ENCODE measurements around the gene CDK4.
A peak's percentile ranks its signal among the peaks of the same experiment; 100 is the strongest.

CDK4 gene

DNA sequence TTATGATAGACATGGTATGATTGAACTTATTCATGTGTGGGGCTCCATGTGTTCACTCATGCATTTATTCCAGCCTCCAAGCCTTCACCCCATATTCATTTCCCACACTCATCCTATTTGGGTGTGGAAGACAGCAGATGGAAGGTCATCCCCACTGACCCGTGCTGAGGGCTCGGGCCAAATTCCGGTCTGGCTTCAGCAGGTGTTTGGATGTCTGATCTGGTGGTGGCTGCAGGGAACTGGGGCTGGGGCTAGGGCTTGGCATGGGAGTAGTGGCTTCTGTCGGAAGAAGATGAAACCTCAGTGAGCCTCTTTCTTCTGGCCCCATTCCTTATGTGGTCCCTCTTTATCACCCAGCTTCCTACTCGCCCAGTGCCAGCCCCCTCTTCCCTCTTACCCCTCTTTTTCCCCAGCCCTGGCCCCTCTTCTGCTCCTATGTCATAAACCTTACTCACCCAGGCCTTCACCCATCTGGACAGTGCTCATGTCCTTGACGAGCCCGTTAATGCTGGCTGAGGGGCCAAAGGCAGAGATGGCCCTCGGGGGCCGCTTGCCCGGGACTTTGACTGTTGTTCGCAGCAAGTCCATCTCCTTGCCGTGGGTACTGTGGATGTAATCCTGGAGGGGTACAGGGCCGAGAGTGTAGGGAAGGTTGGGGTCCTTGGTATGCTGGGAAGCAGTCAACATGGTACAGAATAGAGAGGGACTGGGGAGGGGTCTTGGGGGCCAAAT, 21.6 kb downstream of the CDK4 start:
- no peak overlapping the region for H3K56ac ChIP-seq (ENCODE audit: low read length)
- H3K27ac ChIP-seq (ENCODE audit: low read depth, low read length), result no peak overlapping the region
- H3K9ac ChIP-seq (ENCODE audit: low read length), result no peak overlapping the region
- H3K79me1 ChIP-seq (ENCODE audit: low read length), result no peaks in the 10 kb centered on the region
- H3K79me2 ChIP-seq (ENCODE audit: control insufficient read depth, insufficient read depth, low read length), result no peaks in the 10 kb centered on the region
- H3K27me3 ChIP-seq (ENCODE audit: insufficient read depth, low read length, poor library complexity), result peaks cover 48% of the 10 kb centered on the region
- no peak overlapping the region for H4K5ac ChIP-seq (ENCODE audit: low read length)
- H2AK5ac ChIP-seq (ENCODE audit: low read length), result no peak overlapping the region
- no peak overlapping the region for H2BK120ac ChIP-seq (ENCODE audit: low read depth, low read length)
- no peaks in the 10 kb centered on the region for H3K36me3 ChIP-seq (ENCODE audit: control insufficient read depth, insufficient read depth, low read length)
- WGBS (ENCODE audit: extremely low coverage, insufficient coverage, low lambda C conversion rate), result no CpG with 5 or more reads among the region's 13 CpGs
- H2BK5ac ChIP-seq (ENCODE audit: low read length), result no peak overlapping the region
- no peak overlapping the region for H3K4me2 ChIP-seq (ENCODE audit: low read length)
- H3K4me1 ChIP-seq (ENCODE audit: control insufficient read depth, low read depth, low read length), result no peaks in the 10 kb centered on the region
- H3K23ac ChIP-seq (ENCODE audit: low read length), result no peak overlapping the region
- H4K8ac ChIP-seq (ENCODE audit: low read depth, low read length), result no peak overlapping the region
- no peak overlapping the region for H3K18ac ChIP-seq (ENCODE audit: low read length)
- no peak overlapping the region for H3K4ac ChIP-seq (ENCODE audit: low read depth, low read length)
- H3K4me3 ChIP-seq (ENCODE audit: low read length), result no peak overlapping the region
- no peak overlapping the region for H2BK15ac ChIP-seq (replicated peaks; ENCODE audit: low read depth)
- DNase-seq, result no peak

- Histone ChIP-seq H3K36me3 (ENCODE audit: control insufficient read depth, insufficient read depth, low read length) (no peaks in the 10 kb centered on the region), H3K79me2 (ENCODE audit: control insufficient read depth, insufficient read depth, low read length) (no peaks in the 10 kb centered on the region), H3K4me2 (ENCODE audit: low read length) (no peak overlapping the region), H4K5ac (ENCODE audit: low read length) (no peak overlapping the region), H3K27me3 (ENCODE audit: insufficient read depth, low read length, poor library complexity) (peaks cover 41% of the 10 kb centered on the region), H3K79me1 (ENCODE audit: low read length) (no peaks in the 10 kb centered on the region), H2AK5ac (ENCODE audit: low read length) (no peak overlapping the region), H3K9ac (ENCODE audit: low read length) (no peak overlapping the region), H3K4me1 (ENCODE audit: control insufficient read depth, low read depth, low read length) (no peaks in the 10 kb centered on the region), H4K8ac (ENCODE audit: low read depth, low read length) (no peak overlapping the region), H3K56ac (ENCODE audit: low read length) (no peak overlapping the region), H3K4ac (ENCODE audit: low read depth, low read length) (no peak overlapping the region), H2BK5ac (ENCODE audit: low read length) (no peak overlapping the region), H3K18ac (ENCODE audit: low read length) (no peak overlapping the region), H3K23ac (ENCODE audit: low read length) (no peak overlapping the region), H3K4me3 (ENCODE audit: low read length) (no peak overlapping the region), H3K27ac (ENCODE audit: low read depth, low read length) (no peak overlapping the region), H2BK120ac (ENCODE audit: low read depth, low read length) (no peak overlapping the region), H2BK15ac (replicated peaks; ENCODE audit: low read depth) (no peak overlapping the region)
- DNase-seq, result no peak
- no CpG with 5 or more reads among the region's 5 CpGs for WGBS (ENCODE audit: extremely low coverage, insufficient coverage, low lambda C conversion rate)
Measured at GRCh38 chr12:57729321-57729844, 22.7 kb downstream of the CDK4 start.

DNA sequence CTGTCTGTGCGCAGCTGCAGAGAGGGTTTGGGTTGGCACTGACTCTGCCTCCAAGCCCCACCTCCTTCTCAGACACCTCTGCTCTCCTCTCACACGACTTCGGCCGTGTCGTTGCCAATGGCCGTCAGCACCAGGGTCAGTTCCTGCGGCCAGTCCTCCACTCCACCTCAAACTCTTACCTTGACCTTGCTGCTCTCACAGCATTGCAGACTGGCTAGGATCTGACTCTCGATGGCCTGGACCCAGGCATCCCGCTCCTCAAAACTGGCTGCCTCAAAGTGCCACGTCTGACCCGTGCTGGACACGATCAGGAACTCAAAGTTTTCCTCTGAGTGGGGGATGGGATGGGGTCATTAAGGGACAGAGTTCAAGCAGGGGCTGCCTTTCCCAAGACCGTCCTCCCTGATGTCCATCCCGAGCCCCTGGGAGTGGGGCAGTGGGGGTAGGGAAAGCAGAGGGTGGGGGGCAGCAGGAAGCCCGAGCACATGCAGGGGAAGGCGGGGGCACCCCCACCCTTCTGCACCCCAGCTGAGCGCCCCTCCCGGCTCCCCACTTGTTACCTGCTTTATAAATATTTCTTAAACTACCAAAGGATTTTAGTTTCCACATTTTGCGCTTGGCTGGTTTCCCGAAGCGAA, 24.2 kb downstream of the CDK4 start:
- Histone ChIP-seq H2BK120ac (ENCODE audit: low read depth, low read length) (no peak overlapping the region), H2AK5ac (ENCODE audit: low read length) (no peak overlapping the region), H3K18ac (ENCODE audit: low read length) (no peak overlapping the region), H3K36me3 (ENCODE audit: control insufficient read depth, insufficient read depth, low read length) (no peaks in the 10 kb centered on the region), H3K4ac (ENCODE audit: low read depth, low read length) (no peak overlapping the region), H2BK5ac (ENCODE audit: low read length) (no peak overlapping the region), H3K4me2 (ENCODE audit: low read length) (no peak overlapping the region), H4K5ac (ENCODE audit: low read length) (no peak overlapping the region), H4K8ac (ENCODE audit: low read depth, low read length) (no peak overlapping the region), H3K4me1 (ENCODE audit: control insufficient read depth, low read depth, low read length) (no peaks in the 10 kb centered on the region), H2BK15ac (replicated peaks; ENCODE audit: low read depth) (no peak overlapping the region), H3K79me1 (ENCODE audit: low read length) (no peaks in the 10 kb centered on the region), H3K27ac (ENCODE audit: low read depth, low read length) (no peak overlapping the region), H3K79me2 (ENCODE audit: control insufficient read depth, insufficient read depth, low read length) (no peaks in the 10 kb centered on the region), H3K4me3 (ENCODE audit: low read length) (no peak overlapping the region), H3K27me3 (ENCODE audit: insufficient read depth, low read length, poor library complexity) (peaks cover 31% of the 10 kb centered on the region), H3K23ac (ENCODE audit: low read length) (no peak overlapping the region), H3K9ac (ENCODE audit: low read length) (no peak overlapping the region), H3K56ac (ENCODE audit: low read length) (no peak overlapping the region)
- peak; percentile 77 for DNase-seq
- no CpG with 5 or more reads among the region's 21 CpGs for whole genome bisulfite sequencing (ENCODE audit: extremely low coverage, insufficient coverage, low lambda C conversion rate)

DNA sequence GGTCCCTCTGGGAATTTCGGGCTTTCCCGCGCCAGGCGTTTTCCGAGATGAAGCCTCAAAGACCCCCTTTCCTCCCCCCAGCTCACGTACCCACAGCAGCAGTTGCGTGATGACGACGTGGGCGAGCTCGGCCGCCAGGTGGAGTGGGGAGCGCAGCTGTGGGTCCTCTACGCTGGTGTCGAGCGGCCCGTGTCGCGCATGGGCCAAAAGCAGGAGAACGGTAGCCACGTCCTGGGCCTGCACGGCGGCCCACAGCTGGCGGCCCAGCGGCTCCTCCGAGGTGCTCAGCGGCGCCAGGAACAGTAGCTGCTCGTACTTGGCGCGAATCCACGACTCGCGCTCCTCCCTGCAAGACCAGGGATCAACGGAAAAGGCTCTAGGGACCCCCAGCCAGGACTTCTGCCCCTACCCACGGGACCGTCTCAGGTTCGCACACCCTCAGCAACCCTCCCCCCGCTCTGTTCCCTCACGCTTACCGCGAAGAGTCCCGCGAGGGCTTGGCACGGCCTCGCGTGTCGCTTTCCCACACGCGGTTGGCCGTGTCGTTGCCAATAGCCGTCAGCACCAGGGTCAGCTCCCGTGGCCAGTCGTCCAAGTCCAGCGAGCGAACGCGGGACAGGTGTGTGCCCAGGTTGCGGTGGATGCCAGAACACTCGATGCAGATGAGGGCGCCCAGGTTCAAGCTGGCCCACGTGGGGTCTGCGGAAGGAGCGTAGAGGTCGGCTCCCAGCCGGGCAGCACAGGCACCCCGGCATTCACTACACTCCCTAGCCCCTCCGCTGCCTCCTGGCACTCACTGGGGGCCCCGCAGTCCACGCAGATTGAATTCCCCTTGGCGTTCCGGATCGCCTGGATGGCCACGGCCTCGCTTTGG, 25.0 kb downstream of the CDK4 start:
- H3K18ac ChIP-seq (ENCODE audit: low read length), result no peak overlapping the region

DNA sequence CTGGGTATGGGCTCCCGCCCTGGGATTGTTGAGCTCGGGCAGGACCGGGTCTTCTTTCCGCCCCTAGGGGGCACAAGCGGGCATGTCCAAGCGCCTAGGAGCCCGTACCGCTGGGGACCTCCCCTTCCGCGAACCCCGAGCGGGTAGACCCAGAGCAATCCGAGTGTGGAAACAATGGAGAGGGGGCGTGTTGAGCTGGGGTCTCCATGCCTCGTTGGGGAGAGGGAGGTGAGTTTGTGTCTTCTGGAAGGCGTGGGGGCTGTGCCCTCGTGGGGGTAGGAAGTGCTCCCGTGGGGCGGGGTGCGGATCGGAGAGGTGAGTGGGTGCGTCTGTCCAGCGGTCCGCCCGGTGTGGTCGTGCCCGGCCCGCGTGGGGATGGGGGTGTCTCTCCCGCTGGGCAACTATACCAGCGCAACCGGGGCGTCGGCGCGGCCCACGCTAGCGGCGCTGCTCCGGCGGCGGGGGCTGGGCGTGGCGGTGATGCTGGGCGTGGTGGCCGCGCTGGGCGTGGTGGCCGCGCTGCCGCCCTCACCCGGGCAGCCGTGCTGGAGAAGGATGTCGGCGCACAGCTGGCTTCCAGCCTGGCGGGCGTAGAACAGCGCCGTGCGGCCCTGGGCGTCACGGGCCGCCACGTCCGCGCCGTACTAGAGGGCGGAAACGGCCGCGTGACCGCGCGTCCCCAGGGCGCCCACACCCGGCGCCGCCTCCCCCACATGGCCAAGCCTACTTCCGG, 25.8 kb downstream of the CDK4 start:
- Histone ChIP-seq H3K27ac (ENCODE audit: low read depth, low read length) (no peak overlapping the region), H4K8ac (ENCODE audit: low read depth, low read length) (no peak overlapping the region), H3K4me2 (ENCODE audit: low read length) (peak overlapping the region; percentile 91), H3K4ac (ENCODE audit: low read depth, low read length) (no peak overlapping the region), H2AK5ac (ENCODE audit: low read length) (no peak overlapping the region), H2BK5ac (ENCODE audit: low read length) (no peak overlapping the region), H3K18ac (ENCODE audit: low read length) (no peak overlapping the region), H3K4me3 (ENCODE audit: low read length) (peak overlapping the region; percentile 63), H3K56ac (ENCODE audit: low read length) (peak overlapping the region; percentile 86), H3K36me3 (ENCODE audit: control insufficient read depth, insufficient read depth, low read length) (no peaks in the 10 kb centered on the region), H2BK120ac (ENCODE audit: low read depth, low read length) (no peak overlapping the region), H2BK15ac (replicated peaks; ENCODE audit: low read depth) (no peak overlapping the region), H3K27me3 (ENCODE audit: insufficient read depth, low read length, poor library complexity) (peaks cover 28% of the 10 kb centered on the region), H3K79me2 (ENCODE audit: control insufficient read depth, insufficient read depth, low read length) (no peaks in the 10 kb centered on the region), H3K23ac (ENCODE audit: low read length) (no peak overlapping the region), H4K5ac (ENCODE audit: low read length) (no peak overlapping the region), H3K79me1 (ENCODE audit: low read length) (no peaks in the 10 kb centered on the region), H3K4me1 (ENCODE audit: control insufficient read depth, low read depth, low read length) (no peaks in the 10 kb centered on the region), H3K9ac (ENCODE audit: low read length) (peak overlapping the region; percentile 55)
- no CpG with 5 or more reads among the region's 79 CpGs for WGBS (ENCODE audit: extremely low coverage, insufficient coverage, low lambda C conversion rate)
- DNase-seq, result peak; percentile 86

More for the DNA sequence above, 25.0 kb downstream of the CDK4 start:
- DNase-seq, result no peak
- Histone ChIP-seq H3K4me2 (ENCODE audit: low read length) (peak overlapping the region; percentile 91), H4K8ac (ENCODE audit: low read depth, low read length) (no peak overlapping the region), H3K4me3 (ENCODE audit: low read length) (no peak overlapping the region), H2AK5ac (ENCODE audit: low read length) (no peak overlapping the region), H2BK120ac (ENCODE audit: low read depth, low read length) (no peak overlapping the region), H3K9ac (ENCODE audit: low read length) (no peak overlapping the region), H3K27me3 (ENCODE audit: insufficient read depth, low read length, poor library complexity) (peaks cover 28% of the 10 kb centered on the region), H3K4me1 (ENCODE audit: control insufficient read depth, low read depth, low read length) (no peaks in the 10 kb centered on the region), H3K23ac (ENCODE audit: low read length) (no peak overlapping the region), H2BK15ac (replicated peaks; ENCODE audit: low read depth) (no peak overlapping the region), H3K79me1 (ENCODE audit: low read length) (no peaks in the 10 kb centered on the region), H3K36me3 (ENCODE audit: control insufficient read depth, insufficient read depth, low read length) (no peaks in the 10 kb centered on the region), H2BK5ac (ENCODE audit: low read length) (no peak overlapping the region), H3K79me2 (ENCODE audit: control insufficient read depth, insufficient read depth, low read length) (no peaks in the 10 kb centered on the region), H4K5ac (ENCODE audit: low read length) (no peak overlapping the region), H3K27ac (ENCODE audit: low read depth, low read length) (no peak overlapping the region), H3K4ac (ENCODE audit: low read depth, low read length) (no peak overlapping the region), H3K56ac (ENCODE audit: low read length) (no peak overlapping the region)
- no CpG with 5 or more reads among the region's 76 CpGs for WGBS (ENCODE audit: extremely low coverage, insufficient coverage, low lambda C conversion rate)

Measured in mesendoderm (in vitro differentiated cells).